Mesenchymal stem cell (in vitro differentiated cells and primary cell): ENCODE data around the gene ABCC4.
"Not testable (repeated sequence)": the region's sequence is repeated elsewhere in the genome, so short reads cannot be mapped to it uniquely, and the experiment has no call there.

Source experiments
- DNase-seq: peaks from one replicate; pipeline ENCODE4 v3.0.0-alpha.2; 2013
- H2AFZ ChIP-seq: one replicate; pipeline ENCODE4 v1.6.1; 2013; ENCODE audit warnings: low read depth, mild to moderate bottlenecking, control low read depth, inconsistent platforms, low read length, moderate library complexity
- H2AK5ac ChIP-seq: 2 replicates; pipeline ENCODE4 v1.6.1; 2013; ENCODE audit warnings: low read length, moderate library complexity, mild to moderate bottlenecking, inconsistent platforms; ENCODE audit not compliant: severe bottlenecking
- H2BK120ac ChIP-seq: one replicate; pipeline ENCODE4 v1.6.1; 2013; ENCODE audit warnings: low read depth, mild to moderate bottlenecking, inconsistent platforms, low read length, moderate library complexity
- H2BK12ac ChIP-seq, 2 experiments: one replicate each; pipeline ENCODE4 v1.6.1; 2013; ENCODE audit warnings: inconsistent platforms in 2 of 2, low read length in 2 of 2, mild to moderate bottlenecking in 2 of 2, moderate library complexity in 2 of 2, control low read depth in 1 of 2
- H2BK15ac ChIP-seq: one replicate; pipeline ENCODE4 v1.6.1; 2013; ENCODE audit warnings: mild to moderate bottlenecking, low read depth, inconsistent platforms; ENCODE audit not compliant: poor library complexity, severe bottlenecking
- H2BK5ac ChIP-seq: 2 replicates; pipeline ENCODE4 v1.6.1; 2013; ENCODE audit warnings: low read depth, mild to moderate bottlenecking, low read length, control low read depth, inconsistent platforms; ENCODE audit not compliant: poor library complexity, severe bottlenecking
- H3K14ac ChIP-seq, 2 experiments: one replicate each; pipeline ENCODE4 v1.6.1; 2013; ENCODE audit warnings: inconsistent platforms in 2 of 2, low read length in 2 of 2, control low read depth in 1 of 2, mild to moderate bottlenecking in 1 of 2, moderate library complexity in 1 of 2
- H3K18ac ChIP-seq, 2 experiments: one replicate each; pipeline ENCODE4 v1.6.1; 2013; ENCODE audit warnings: inconsistent platforms in 2 of 2, low read length in 2 of 2, control low read depth in 1 of 2, low read depth in 1 of 2, mild to moderate bottlenecking in 1 of 2
- H3K23ac ChIP-seq, 2 experiments: one replicate each; pipeline ENCODE4 v1.6.1; 2013; ENCODE audit warnings: inconsistent platforms in 2 of 2, low read length in 2 of 2, mild to moderate bottlenecking in 2 of 2, moderate library complexity in 2 of 2, control low read depth in 1 of 2
- H3K27ac ChIP-seq: 2 replicates; pipeline ENCODE4 v1.5.1; 2013; ENCODE audit warnings: mild to moderate bottlenecking, moderate library complexity, low read length, control low read depth, inconsistent platforms; ENCODE audit not compliant: poor library complexity, severe bottlenecking
- H3K27me3 ChIP-seq, 2 experiments: 2 replicates each; pipeline versions ENCODE4 v1.6.1 to v1.7.0; 2013; ENCODE audit warnings: low read length in 2 of 2, mild to moderate bottlenecking in 2 of 2, moderate library complexity in 2 of 2, control low read depth in 1 of 2, inconsistent platforms in 1 of 2; ENCODE audit not compliant: control insufficient read depth in 1 of 2, insufficient read depth in 1 of 2
- H3K36me3 ChIP-seq, 2 experiments: 2 replicates each; pipeline versions ENCODE4 v1.6.1 to v1.7.0; 2013; ENCODE audit warnings: low read length in 2 of 2, control low read depth in 1 of 2, inconsistent platforms in 1 of 2, low read depth in 1 of 2, mild to moderate bottlenecking in 1 of 2; ENCODE audit not compliant: insufficient read depth in 2 of 2, control insufficient read depth in 1 of 2
- H3K4ac ChIP-seq, 2 experiments: one replicate each; pipeline ENCODE4 v1.6.1; 2013; ENCODE audit warnings: inconsistent platforms in 2 of 2, low read length in 2 of 2, mild to moderate bottlenecking in 2 of 2, moderate library complexity in 2 of 2, control low read depth in 1 of 2, low read depth in 1 of 2
- H3K4me1 ChIP-seq: 2 replicates; pipeline ENCODE4 v1.6.1; 2013; ENCODE audit warnings: low read depth, low read length, control low read depth; ENCODE audit not compliant: control insufficient read depth, insufficient read depth
- H3K4me2 ChIP-seq: 2 replicates; pipeline ENCODE4 v1.6.1; 2013; ENCODE audit warnings: low read length, mild to moderate bottlenecking, inconsistent platforms; ENCODE audit not compliant: poor library complexity, severe bottlenecking
- H3K4me3 ChIP-seq, 2 experiments: 2 replicates each; pipeline versions ENCODE4 v1.5.1 to v1.7.0; 2013; ENCODE audit warnings: low read length in 2 of 2, mild to moderate bottlenecking in 2 of 2, control low read depth in 1 of 2, low read depth in 1 of 2; ENCODE audit not compliant: insufficient read depth in 1 of 2
- H3K79me1 ChIP-seq: replicated peaks from 2 replicates; pipeline ENCODE4 v1.6.1; 2013; ENCODE audit warnings: mild to moderate bottlenecking, control low read depth, low read length, inconsistent platforms; ENCODE audit not compliant: poor library complexity, severe bottlenecking
- H3K9ac ChIP-seq: 2 replicates; pipeline ENCODE4 v1.7.0; 2013; ENCODE audit warnings: mild to moderate bottlenecking, low read length, moderate library complexity
- H3K9me3 ChIP-seq: 2 replicates; pipeline ENCODE4 v1.7.0; 2013; ENCODE audit warnings: mild to moderate bottlenecking, low read length; ENCODE audit not compliant: control insufficient read depth
- H4K8ac ChIP-seq: one replicate; pipeline ENCODE4 v1.6.1; 2013; ENCODE audit warnings: inconsistent platforms, mild to moderate bottlenecking, low read length, moderate library complexity
- H4K91ac ChIP-seq: one replicate; pipeline ENCODE4 v1.6.1; 2013; ENCODE audit warnings: mild to moderate bottlenecking, low read length, inconsistent platforms
- WGBS: methylation state at CpG from one replicate; pipeline ENCODE4 v1.1.7; 2013; ENCODE audit warnings: mixed read lengths; 5-methylcytosine and 5-hydroxymethylcytosine counted together

ABCC4 gene

GRCh38 chr13:95193509-95194230 lies 107.6 kb downstream of the ABCC4 start:
- H3K4me2 ChIP-seq: no peak overlapping the region
- peak overlapping the region; percentile 74 for H4K91ac ChIP-seq
- no peak overlapping the region for H3K9ac ChIP-seq
- H2BK12ac ChIP-seq: peak overlapping the region; percentile 33 to 66
- no peaks in the 10 kb centered on the region for H3K9me3 ChIP-seq
- H2BK120ac ChIP-seq: peak overlapping the region; percentile 46
- H3K23ac ChIP-seq: no peak overlapping the region
- H3K36me3 ChIP-seq: peaks cover 2 to 27% of the 10 kb centered on the region in 2 experiments
- H3K27me3 ChIP-seq: no peaks in the 10 kb centered on the region
- H4K8ac ChIP-seq: peak overlapping the region; percentile 93
- H3K14ac ChIP-seq: no peak overlapping the region
- peak overlapping the region; percentile 44 to 83 for H3K18ac ChIP-seq
- no peak overlapping the region for H3K4me3 ChIP-seq
- H3K27ac ChIP-seq: no peak overlapping the region
- no peak overlapping the region for H2BK5ac ChIP-seq
- peaks cover 12% of the 10 kb centered on the region for H3K4me1 ChIP-seq
- no peak overlapping the region for H2AFZ ChIP-seq
- H3K4ac ChIP-seq: peak overlapping the region; percentile 0 to 75
- H3K79me1 ChIP-seq: peaks cover 35% of the 10 kb centered on the region
- H2AK5ac ChIP-seq: peak overlapping the region; percentile 11
- WGBS: 95% methylated on average over 13 of the region's 13 CpGs
- DNase-seq: peak; percentile 38
- H2BK15ac ChIP-seq: peak overlapping the region; percentile 52

- H3K14ac ChIP-seq: peak overlapping the region in 1 of 2 experiments; percentile 38
- peak overlapping the region; percentile 27 for H2AK5ac ChIP-seq
- H2BK120ac ChIP-seq: peak overlapping the region; percentile 46
- H3K4me2 ChIP-seq: no peak overlapping the region
- H4K8ac ChIP-seq: peak overlapping the region; percentile 93
- DNase-seq: peak; percentile 14
- no peak overlapping the region for H2BK5ac ChIP-seq
- no peak overlapping the region for H3K23ac ChIP-seq
- no peak overlapping the region for H3K27ac ChIP-seq
- 81% methylated on average over 7 of the region's 7 CpGs for WGBS
- H3K4ac ChIP-seq: peak overlapping the region; percentile 0 to 75
- peak overlapping the region; percentile 23 for H2BK15ac ChIP-seq
- peaks cover 2 to 27% of the 10 kb centered on the region in 2 experiments for H3K36me3 ChIP-seq
- H3K4me3 ChIP-seq: no peak overlapping the region
- H3K4me1 ChIP-seq: peaks cover 12% of the 10 kb centered on the region
- H3K18ac ChIP-seq: peak overlapping the region; percentile 44 to 54
- H3K27me3 ChIP-seq: no peaks in the 10 kb centered on the region
- H2BK12ac ChIP-seq: peak overlapping the region; percentile 33 to 66
- H2AFZ ChIP-seq: no peak overlapping the region
- H3K9ac ChIP-seq: no peak overlapping the region
- peaks cover 35% of the 10 kb centered on the region for H3K79me1 ChIP-seq
- H3K9me3 ChIP-seq: no peaks in the 10 kb centered on the region
- peak overlapping the region; percentile 74 for H4K91ac ChIP-seq
These were observed 108.3 kb downstream of the ABCC4 start for GRCh38 chr13:95192998-95193397.

- not testable (repeated sequence) for H3K4me3 ChIP-seq, H3K9ac ChIP-seq, H3K18ac ChIP-seq, H3K14ac ChIP-seq, H4K8ac ChIP-seq, H3K9me3 ChIP-seq, H2BK120ac ChIP-seq, H4K91ac ChIP-seq, H2BK15ac ChIP-seq, H2AK5ac ChIP-seq, H3K23ac ChIP-seq, H3K27me3 ChIP-seq, H2AFZ ChIP-seq, H2BK5ac ChIP-seq, H3K4me2 ChIP-seq
- WGBS: 57% methylated on average over 4 of the region's 5 CpGs
- Histone ChIP-seq H3K4me1 (peaks cover 12% of the 10 kb centered on the region), H2BK12ac (peak overlapping the region in 1 of 2 experiments; percentile 12), H3K4ac (peak overlapping the region in 1 of 2 experiments; percentile 22), H3K79me1 (peaks cover 37% of the 10 kb centered on the region), H3K27ac (peak overlapping the region; percentile 3), H3K36me3 (peaks cover 2 to 27% of the 10 kb centered on the region in 2 experiments)
- DNase-seq: peak; percentile 36
These were observed 108.7 kb downstream of the ABCC4 start for GRCh38 chr13:95192564-95192945.

GRCh38 chr13:95191821-95192563 lies 109.3 kb downstream of the ABCC4 start:
- 21% methylated on average over 9 of the region's 9 CpGs for WGBS
- H3K4me3 ChIP-seq: no peak overlapping the region
- H2BK12ac ChIP-seq: peak overlapping the region; percentile 12 to 51
- DNase-seq: peak; percentile 83
- peaks cover 2 to 26% of the 10 kb centered on the region in 2 experiments for H3K36me3 ChIP-seq
- H2BK15ac ChIP-seq: no peak overlapping the region
- H4K8ac ChIP-seq: peak overlapping the region; percentile 56
- H2AFZ ChIP-seq: no peak overlapping the region
- no peak overlapping the region for H2BK120ac ChIP-seq
- no peak overlapping the region for H2BK5ac ChIP-seq
- H3K9me3 ChIP-seq: no peaks in the 10 kb centered on the region
- no peak overlapping the region for H3K9ac ChIP-seq
- H3K27me3 ChIP-seq: no peaks in the 10 kb centered on the region
- peaks cover 12% of the 10 kb centered on the region for H3K4me1 ChIP-seq
- no peak overlapping the region for H3K23ac ChIP-seq
- H3K4ac ChIP-seq: peak overlapping the region; percentile 22 to 39
- H2AK5ac ChIP-seq: peak overlapping the region; percentile 1
- no peak overlapping the region for H3K4me2 ChIP-seq
- peak overlapping the region in 1 of 2 experiments; percentile 72 for H3K18ac ChIP-seq
- no peak overlapping the region for H3K14ac ChIP-seq
- H3K27ac ChIP-seq: peak overlapping the region; percentile 17
- H4K91ac ChIP-seq: peak overlapping the region; percentile 12
- H3K79me1 ChIP-seq: peaks cover 33% of the 10 kb centered on the region
